Loucy (cell line): ENCODE measurements around the gene MT1H.

Experiments
- EZH2phosphoT487 ChIP-seq: fragments of 200-600 bp; IDR thresholded peaks from 2 replicates; pipeline ENCODE4 v1.6.1; 2018; ENCODE audit warnings: antibody characterized with exemption, mild to moderate bottlenecking, moderate library complexity, borderline replicate concordance
- TF ChIP-seq, protein P1 (sequence below): fragments of 200-600 bp; sonication (generic); conservative IDR thresholded peaks from 2 replicates; pipeline ENCODE4 v1.5.1; 2014; ENCODE audit warnings: mild to moderate bottlenecking, antibody characterized with exemption, low read length

DNA sequence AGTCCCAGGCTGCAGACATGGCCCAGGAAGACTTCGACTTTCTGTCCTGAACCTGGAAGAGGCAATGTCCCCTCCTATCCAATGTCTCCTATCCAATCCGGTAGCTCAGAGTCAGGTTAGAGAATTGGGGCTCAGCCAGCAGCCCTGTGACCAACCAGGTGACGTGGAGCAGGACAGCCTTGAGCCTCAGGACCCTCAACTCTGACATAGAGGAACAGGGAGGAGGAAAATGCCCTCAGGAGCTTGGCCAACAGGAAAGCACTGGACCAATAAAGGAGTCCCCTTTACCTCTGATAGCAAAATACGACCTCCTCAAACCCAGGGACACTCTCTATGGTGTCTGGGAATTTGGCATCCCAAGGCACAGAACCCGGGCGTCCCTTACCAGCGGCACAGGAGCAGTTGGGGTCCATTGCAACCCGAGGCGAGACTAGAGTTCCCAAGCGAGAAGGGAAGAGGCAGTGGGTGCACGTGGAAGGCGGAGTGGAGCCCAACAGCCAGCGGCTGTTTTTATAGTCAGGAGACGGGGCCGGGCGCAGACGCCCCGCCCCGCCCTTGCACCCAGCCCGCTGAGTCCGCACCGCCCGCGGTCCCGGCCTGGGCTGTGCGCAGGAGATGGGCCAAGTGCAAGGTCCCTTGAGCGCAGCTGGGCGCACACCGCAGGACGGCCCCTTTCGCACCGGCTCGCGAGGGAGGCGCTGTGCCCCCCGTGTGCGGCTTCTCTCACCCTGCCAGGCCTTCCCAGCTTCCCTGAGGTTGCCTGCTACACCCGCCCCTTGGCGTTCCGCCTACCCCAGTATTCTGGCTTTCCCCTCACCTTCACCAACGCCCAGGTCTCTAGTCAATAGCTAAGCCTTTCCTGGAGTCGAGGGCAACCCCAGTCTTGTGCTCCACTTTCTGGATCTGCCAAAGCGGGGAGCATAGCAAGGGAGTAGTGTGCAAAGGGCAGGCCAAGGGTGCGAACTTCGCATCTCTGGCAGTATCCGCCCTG is 1.7 kb upstream of the MT1H start, which contains the start of gene MT1G:
- TF ChIP-seq, protein P1, sequence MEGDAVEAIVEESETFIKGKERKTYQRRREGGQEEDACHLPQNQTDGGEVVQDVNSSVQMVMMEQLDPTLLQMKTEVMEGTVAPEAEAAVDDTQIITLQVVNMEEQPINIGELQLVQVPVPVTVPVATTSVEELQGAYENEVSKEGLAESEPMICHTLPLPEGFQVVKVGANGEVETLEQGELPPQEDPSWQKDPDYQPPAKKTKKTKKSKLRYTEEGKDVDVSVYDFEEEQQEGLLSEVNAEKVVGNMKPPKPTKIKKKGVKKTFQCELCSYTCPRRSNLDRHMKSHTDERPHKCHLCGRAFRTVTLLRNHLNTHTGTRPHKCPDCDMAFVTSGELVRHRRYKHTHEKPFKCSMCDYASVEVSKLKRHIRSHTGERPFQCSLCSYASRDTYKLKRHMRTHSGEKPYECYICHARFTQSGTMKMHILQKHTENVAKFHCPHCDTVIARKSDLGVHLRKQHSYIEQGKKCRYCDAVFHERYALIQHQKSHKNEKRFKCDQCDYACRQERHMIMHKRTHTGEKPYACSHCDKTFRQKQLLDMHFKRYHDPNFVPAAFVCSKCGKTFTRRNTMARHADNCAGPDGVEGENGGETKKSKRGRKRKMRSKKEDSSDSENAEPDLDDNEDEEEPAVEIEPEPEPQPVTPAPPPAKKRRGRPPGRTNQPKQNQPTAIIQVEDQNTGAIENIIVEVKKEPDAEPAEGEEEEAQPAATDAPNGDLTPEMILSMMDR, result no peak
- no peak for TF ChIP-seq EZH2phosphoT487
